ENCODE results near the gene CD83. TPM values are rescaled to one million over a fixed set of nuclear protein-coding genes. Genes with fewer than 3 reads are reported as not detected.

CD83 gene
- total RNA-seq, 1 experiment from 2014 or later: 6.5 TPM

DNA sequence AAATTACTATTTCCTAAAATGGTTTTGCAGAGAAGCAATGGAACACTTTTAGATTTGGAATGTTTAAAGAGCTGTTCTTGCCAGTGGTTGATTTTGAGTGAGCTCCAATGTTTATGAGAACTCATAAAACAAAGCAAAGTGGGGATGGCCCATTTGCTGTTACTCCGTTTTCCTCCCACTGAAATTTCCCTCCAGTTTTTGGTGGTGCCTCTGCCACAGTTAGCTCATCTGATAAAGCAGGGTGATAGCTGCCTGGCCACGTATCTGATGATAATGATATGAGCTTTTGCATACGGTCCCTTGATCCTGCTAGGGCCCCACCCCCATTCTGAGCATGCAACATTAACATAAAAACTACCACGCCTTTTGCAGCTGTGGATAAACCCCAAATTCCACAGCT, 10.4 kb downstream of the CD83 start:
- TF ChIP-seq, protein P1, sequence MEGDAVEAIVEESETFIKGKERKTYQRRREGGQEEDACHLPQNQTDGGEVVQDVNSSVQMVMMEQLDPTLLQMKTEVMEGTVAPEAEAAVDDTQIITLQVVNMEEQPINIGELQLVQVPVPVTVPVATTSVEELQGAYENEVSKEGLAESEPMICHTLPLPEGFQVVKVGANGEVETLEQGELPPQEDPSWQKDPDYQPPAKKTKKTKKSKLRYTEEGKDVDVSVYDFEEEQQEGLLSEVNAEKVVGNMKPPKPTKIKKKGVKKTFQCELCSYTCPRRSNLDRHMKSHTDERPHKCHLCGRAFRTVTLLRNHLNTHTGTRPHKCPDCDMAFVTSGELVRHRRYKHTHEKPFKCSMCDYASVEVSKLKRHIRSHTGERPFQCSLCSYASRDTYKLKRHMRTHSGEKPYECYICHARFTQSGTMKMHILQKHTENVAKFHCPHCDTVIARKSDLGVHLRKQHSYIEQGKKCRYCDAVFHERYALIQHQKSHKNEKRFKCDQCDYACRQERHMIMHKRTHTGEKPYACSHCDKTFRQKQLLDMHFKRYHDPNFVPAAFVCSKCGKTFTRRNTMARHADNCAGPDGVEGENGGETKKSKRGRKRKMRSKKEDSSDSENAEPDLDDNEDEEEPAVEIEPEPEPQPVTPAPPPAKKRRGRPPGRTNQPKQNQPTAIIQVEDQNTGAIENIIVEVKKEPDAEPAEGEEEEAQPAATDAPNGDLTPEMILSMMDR (IDR thresholded peaks at IDR 0.05; ENCODE audit: unreplicated experiment): no peak
- BruUV-seq (replicated peaks): no TSS peak
- H3K4me3 Mint-ChIP-seq (ENCODE audit: low read depth, unreplicated experiment): no peak overlapping the region
- H3K27me3 Mint-ChIP-seq (ENCODE audit: unreplicated experiment): no peaks in the 10 kb centered on the region
- no peaks in the 10 kb centered on the region for H3K9me3 Mint-ChIP-seq (ENCODE audit: low read depth, unreplicated experiment)
- no peaks in the 10 kb centered on the region for H3K4me1 Mint-ChIP-seq (ENCODE audit: low read depth, unreplicated experiment)
- H3K36me3 Mint-ChIP-seq (ENCODE audit: insufficient read depth, unreplicated experiment): no peaks in the 10 kb centered on the region
- no peak overlapping the region for H3K27ac Mint-ChIP-seq (ENCODE audit: unreplicated experiment)
- intact Hi-C loops (cut with micrococcal nuclease; ENCODE audit: unreplicated experiment): no loop called here
- CTCF ChIA-PET: no interaction called here
- no peak for DNase-seq

DNA sequence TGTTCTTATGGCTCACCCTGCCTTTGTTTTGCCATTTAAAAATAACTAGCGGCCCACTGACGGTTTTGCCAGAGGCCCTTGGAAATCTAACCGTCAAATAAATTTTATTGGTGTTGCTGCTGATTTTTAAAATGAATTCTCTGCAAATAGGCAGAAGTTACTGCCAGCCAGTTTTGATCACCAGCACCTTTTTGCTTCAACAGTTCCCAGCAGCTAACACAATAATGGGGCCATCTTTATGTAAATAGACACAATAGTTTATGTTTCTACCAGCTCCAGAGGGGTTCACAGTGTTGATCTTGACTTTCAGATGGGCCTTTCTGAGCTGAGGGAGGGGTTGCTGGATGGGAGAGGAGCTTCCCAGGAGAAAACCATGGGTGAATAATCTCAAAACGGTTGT, 11.2 kb downstream of the CD83 start:
- CTCF ChIA-PET: interaction anchor here (1.0 kb wide), 1 partner anchor 79 kb away, joined by 3 read pairs; no protein-coding TSS in a partner anchor
- Mint-ChIP-seq H3K9me3 (ENCODE audit: low read depth, unreplicated experiment) (no peaks in the 10 kb centered on the region), H3K4me1 (ENCODE audit: low read depth, unreplicated experiment) (no peaks in the 10 kb centered on the region), H3K27me3 (ENCODE audit: unreplicated experiment) (no peaks in the 10 kb centered on the region), H3K36me3 (ENCODE audit: insufficient read depth, unreplicated experiment) (no peaks in the 10 kb centered on the region), H3K27ac (ENCODE audit: unreplicated experiment) (no peak overlapping the region), H3K4me3 (ENCODE audit: low read depth, unreplicated experiment) (no peak overlapping the region)
- DNase-seq: no peak
- intact Hi-C loops (cut with micrococcal nuclease; ENCODE audit: unreplicated experiment): no loop called here
- BruUV-seq (replicated peaks): no TSS peak
- TF ChIP-seq, protein P1 (IDR thresholded peaks at IDR 0.05; ENCODE audit: unreplicated experiment): no peak

DNA sequence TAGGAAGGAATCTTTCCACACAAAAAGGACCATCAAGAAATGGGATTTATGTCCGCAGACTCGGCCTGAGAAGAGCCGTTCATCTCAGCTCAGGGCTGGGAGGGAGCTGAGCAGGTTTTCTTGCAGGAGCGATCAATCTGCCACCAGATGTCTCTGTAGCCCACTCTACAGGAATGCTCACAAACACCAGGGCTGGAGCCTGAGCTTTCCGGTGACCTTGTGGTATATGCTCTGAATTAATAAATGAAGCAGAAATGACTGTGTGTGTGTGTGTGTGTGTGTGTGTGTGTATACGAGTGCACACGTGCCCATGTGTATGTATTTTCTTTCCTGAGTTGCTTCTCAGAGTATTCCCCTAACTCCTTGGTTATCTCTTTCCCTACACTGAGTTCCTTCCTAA, 12.0 kb downstream of the CD83 start:
- peak; percentile 22 for DNase-seq
- no peaks in the 10 kb centered on the region for H3K9me3 Mint-ChIP-seq (ENCODE audit: low read depth, unreplicated experiment)
- BruUV-seq (replicated peaks): no TSS peak
- H3K4me1 Mint-ChIP-seq (ENCODE audit: low read depth, unreplicated experiment): no peaks in the 10 kb centered on the region
- TF ChIP-seq, protein P1 (IDR thresholded peaks at IDR 0.05; ENCODE audit: unreplicated experiment): no peak
- no peaks in the 10 kb centered on the region for H3K27me3 Mint-ChIP-seq (ENCODE audit: unreplicated experiment)
- H3K4me3 Mint-ChIP-seq (ENCODE audit: low read depth, unreplicated experiment): no peak overlapping the region
- no peaks in the 10 kb centered on the region for H3K36me3 Mint-ChIP-seq (ENCODE audit: insufficient read depth, unreplicated experiment)
- intact Hi-C loops (cut with micrococcal nuclease; ENCODE audit: unreplicated experiment): no loop called here
- H3K27ac Mint-ChIP-seq (ENCODE audit: unreplicated experiment): no peak overlapping the region
- CTCF ChIA-PET: interaction anchor here (0.6 to 1.0 kb wide), 4 partner anchors 78 to 440 kb away, joined by 3 to 4 read pairs (median 4); no protein-coding TSS in a partner anchor

DNA sequence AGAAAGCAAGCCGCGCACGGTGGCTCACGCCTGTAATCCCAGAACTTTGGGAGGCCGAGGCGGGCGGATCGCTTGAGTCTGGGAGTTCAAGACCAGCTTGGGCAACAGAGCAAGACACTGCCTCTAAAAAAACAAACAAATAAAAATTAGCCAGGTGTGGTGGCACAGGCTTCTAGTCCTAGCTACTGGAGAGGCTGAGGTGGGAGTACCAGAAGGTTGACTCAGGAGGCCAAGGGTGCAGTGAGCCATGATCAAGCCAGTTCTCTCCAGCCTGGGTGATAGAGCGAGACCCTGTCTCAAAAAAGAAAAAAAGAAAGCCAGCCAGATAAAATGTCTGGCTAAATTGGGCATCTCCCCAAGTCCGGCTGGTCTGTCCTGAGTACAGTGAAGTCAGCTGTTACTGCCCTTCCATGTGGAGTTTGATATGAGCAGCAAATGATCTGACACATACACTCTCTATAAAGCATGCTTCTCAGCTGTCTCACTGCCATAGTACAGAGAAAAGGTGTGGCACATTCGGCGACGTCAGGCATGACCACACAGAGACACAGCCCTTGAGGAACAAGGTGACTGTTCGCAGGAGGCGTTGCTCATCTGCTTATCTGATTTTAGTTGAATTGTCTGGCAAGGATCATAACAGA, 13.0 kb downstream of the CD83 start:
- H3K36me3 Mint-ChIP-seq (ENCODE audit: insufficient read depth, unreplicated experiment): no peaks in the 10 kb centered on the region
- intact Hi-C loops (cut with micrococcal nuclease; ENCODE audit: unreplicated experiment): no loop called here
- no peak for DNase-seq
- H3K27me3 Mint-ChIP-seq (ENCODE audit: unreplicated experiment): no peaks in the 10 kb centered on the region
- no peaks in the 10 kb centered on the region for H3K9me3 Mint-ChIP-seq (ENCODE audit: low read depth, unreplicated experiment)
- CTCF ChIA-PET: no interaction called here
- no peaks in the 10 kb centered on the region for H3K4me1 Mint-ChIP-seq (ENCODE audit: low read depth, unreplicated experiment)
- BruUV-seq (replicated peaks): no TSS peak
- TF ChIP-seq, protein P1 (IDR thresholded peaks at IDR 0.05; ENCODE audit: unreplicated experiment): no peak
- H3K27ac Mint-ChIP-seq (ENCODE audit: unreplicated experiment): no peak overlapping the region
- no peak overlapping the region for H3K4me3 Mint-ChIP-seq (ENCODE audit: low read depth, unreplicated experiment)
